Activated CD8-positive, alpha-beta memory T cell treated with anti-CD3 and anti-CD28 coated beads for 36 hours (primary cell): ENCODE results near the gene GPR4. TPM values are rescaled to one million over a fixed set of nuclear protein-coding genes. Genes with fewer than 3 reads are reported as not detected.

ENCODE experiments used
- CTCF ChIA-PET: fragments of 350-600 bp; sonication (Branson Sonifier 250); formaldehyde crosslinking; loops from one replicate; lab custom pipeline; 2021; ENCODE audit warnings: antibody characterized with exemption; lab: Charles Lee
- POLR2A ChIA-PET: fragments of 350-600 bp; sonication (Branson Sonifier 250); formaldehyde crosslinking; loops from one replicate; lab custom pipeline; 2021; ENCODE audit warnings: antibody characterized with exemption; lab: Charles Lee
- total RNA-seq, 2 experiments: library from RNA; stranded (reverse); gene quantifications; one replicate each; pipeline ENCODE4 v1.2.3, GENCODE V29; 2021

The GPR4 gene
- total RNA-seq, 2 experiments from 2014 or later: not detected

GRCh38 chr19:45598267-45599001 is 3.6 kb downstream of the GPR4 start:
- ChIA-PET POLR2A (no interaction called here), CTCF (interaction anchor here (1.3 to 1.4 kb wide), 2 partner anchors 9 to 44 kb away, joined by 3 to 4 read pairs; no protein-coding TSS in a partner anchor)

- ChIA-PET POLR2A (no interaction called here), CTCF (interaction anchor here (1.3 kb wide), 1 partner anchor 45 kb away, joined by 3 read pairs; no protein-coding TSS in a partner anchor)
Observed at GRCh38 chr19:45597425-45598111, 4.4 kb downstream of the GPR4 start.

- ChIA-PET CTCF (no interaction called here), POLR2A (no interaction called here)
Observed at GRCh38 chr19:45595814-45596213, 6.2 kb downstream of the GPR4 start.

GRCh38 chr19:45593520-45593919 is 8.5 kb downstream of the GPR4 start:
- POLR2A ChIA-PET: interaction anchor here (0.6 kb wide), 1 partner anchor 50 kb away, joined by 7 read pairs; no protein-coding TSS in a partner anchor
- CTCF ChIA-PET: interaction anchor here (0.7 kb wide), 1 partner anchor 99 kb away, joined by 3 read pairs; the partner anchor contains the start of gene QPCTL

- ChIA-PET POLR2A (no interaction called here), CTCF (no interaction called here)
Observed at GRCh38 chr19:45592366-45592765, 9.6 kb downstream of the GPR4 start.

- POLR2A ChIA-PET: no interaction called here
Observed at GRCh38 chr19:45591638-45592005, 10.4 kb downstream of the GPR4 start.

GRCh38 chr19:45591004-45591637 is 10.9 kb downstream of the GPR4 start:
- POLR2A ChIA-PET: no interaction called here

More at GRCh38 chr19:45591638-45592005, 10.4 kb downstream of the GPR4 start:
- CTCF ChIA-PET: interaction anchor here (0.9 to 1.6 kb wide), 5 partner anchors 12 to 101 kb away, joined by 3 to 6 read pairs (median 4); partner anchors contain the start of genes GIPR and QPCTL

GRCh38 chr19:45590300-45591003 is 11.6 kb downstream of the GPR4 start:
- ChIA-PET POLR2A (no interaction called here), CTCF (interaction anchor here (1.1 to 1.6 kb wide), 4 partner anchors 13 to 102 kb away, joined by 3 to 6 read pairs (median 4); partner anchors contain the start of gene QPCTL)

More at GRCh38 chr19:45591004-45591637, 10.9 kb downstream of the GPR4 start:
- CTCF ChIA-PET: interaction anchor here (0.9 to 1.6 kb wide), 6 partner anchors 13 to 102 kb away, joined by 3 to 6 read pairs (median 4); partner anchors contain the start of genes GIPR and QPCTL

- ChIA-PET POLR2A (no interaction called here), CTCF (interaction anchor here (1.1 kb wide), 1 partner anchor 54 kb away, joined by 4 read pairs; no protein-coding TSS in a partner anchor)
Observed at GRCh38 chr19:45589768-45590167, 12.2 kb downstream of the GPR4 start.

GRCh38 chr19:45587873-45588272 is 14.1 kb downstream of the GPR4 start:
- ChIA-PET CTCF (no interaction called here), POLR2A (no interaction called here)

GRCh38 chr19:45585158-45585577 is 16.8 kb downstream of the GPR4 start:
- POLR2A ChIA-PET: no interaction called here

GRCh38 chr19:45584332-45585157 is 17.5 kb downstream of the GPR4 start, which contains the start of gene OPA3:
OPA3 (minus strand) TSS chr19:45584802; CDS start chr19:45584764, 38 bp downstream.
- POLR2A ChIA-PET: interaction anchor here (1.1 kb wide), 2 partner anchors 57 to 108 kb away, joined by 4 to 6 read pairs; partner anchors contain the start of gene QPCTL

More at GRCh38 chr19:45585158-45585577, 16.8 kb downstream of the GPR4 start:
- CTCF ChIA-PET: interaction anchor here (1.1 to 1.4 kb wide), 3 partner anchors 57 to 108 kb away, joined by 3 to 4 read pairs (median 4); no protein-coding TSS in a partner anchor

GRCh38 chr19:45581576-45581975 is 20.4 kb downstream of the GPR4 start:
- ChIA-PET POLR2A (no interaction called here), CTCF (interaction anchor here (0.8 kb wide), 1 partner anchor 23 kb away, joined by 3 read pairs; no protein-coding TSS in a partner anchor)

More at GRCh38 chr19:45584332-45585157, 17.5 kb downstream of the GPR4 start, which contains the start of gene OPA3:
- CTCF ChIA-PET: interaction anchor here (1.0 to 1.4 kb wide), 6 partner anchors 26 to 109 kb away, joined by 3 to 4 read pairs (median 4); no protein-coding TSS in a partner anchor

GRCh38 chr19:45578861-45579260 is 23.2 kb downstream of the GPR4 start:
- ChIA-PET CTCF (no interaction called here), POLR2A (no interaction called here)

GRCh38 chr19:45577111-45577905 is 24.7 kb downstream of the GPR4 start:
- POLR2A ChIA-PET: interaction anchor here (0.5 to 0.7 kb wide), 3 partner anchors 108 to 477 kb away, joined by 3 to 10 read pairs (median 4); no protein-coding TSS in a partner anchor
- CTCF ChIA-PET: no interaction called here

GRCh38 chr19:45576682-45577081 is 25.3 kb downstream of the GPR4 start:
- ChIA-PET POLR2A (interaction anchor here (0.5 to 0.7 kb wide), 3 partner anchors 108 to 476 kb away, joined by 3 to 10 read pairs (median 4); no protein-coding TSS in a partner anchor), CTCF (no interaction called here)
